IPS DF 6.9 (cell line): ENCODE measurements around the gene ABCB10.
"Not testable (repeated sequence)": the region's sequence is repeated elsewhere in the genome, so short reads cannot be mapped to it uniquely, and the experiment has no call there.

Experiments used
- DNase-seq: peaks from one replicate; pipeline ENCODE4 v3.0.0-alpha.2; 2013; ENCODE audit warnings: low read depth, low spot score
- H3K27ac ChIP-seq: one replicate; pipeline ENCODE4 v1.5.1; 2013; ENCODE audit warnings: low read length, control low read depth
- H3K27me3 ChIP-seq: 2 replicates; pipeline ENCODE4 v1.6.1; 2013; ENCODE audit warnings: mild to moderate bottlenecking, low read length; ENCODE audit not compliant: control insufficient read depth, insufficient read depth
- H3K36me3 ChIP-seq: 2 replicates; pipeline ENCODE4 v1.6.1; 2013; ENCODE audit warnings: low read length; ENCODE audit not compliant: control insufficient read depth, insufficient read depth
- H3K4me1 ChIP-seq: 2 replicates; pipeline ENCODE4 v1.6.1; 2013; ENCODE audit warnings: low read length; ENCODE audit not compliant: control insufficient read depth, insufficient read depth
- H3K4me3 ChIP-seq: 2 replicates; pipeline ENCODE4 v1.5.1; 2013; ENCODE audit warnings: mild to moderate bottlenecking, low read length
- H3K9me3 ChIP-seq: 2 replicates; pipeline ENCODE4 v1.6.1; 2013; ENCODE audit warnings: low read length, inconsistent platforms; ENCODE audit not compliant: control insufficient read depth, insufficient read depth
- WGBS: extraction: QIAGEN DNeasy Blood & Tissue Kit; methylation state at CpG from one replicate; pipeline ENCODE4 v1.1.7; 2013; ENCODE audit warnings: mixed read lengths, missing lambda C conversion rate; ENCODE audit not compliant: insufficient read length, insufficient coverage; 5-methylcytosine and 5-hydroxymethylcytosine counted together

Gene ABCB10

GRCh38 chr1:229475859-229476258 lies 82.6 kb downstream of the ABCB10 start:
- not testable (repeated sequence) for H3K4me1 ChIP-seq, H3K36me3 ChIP-seq, DNase-seq, H3K27ac ChIP-seq, H3K9me3 ChIP-seq, H3K27me3 ChIP-seq, H3K4me3 ChIP-seq
- WGBS = no CpG with 5 or more reads among the region's 13 CpGs

- Histone ChIP-seq H3K27me3 (no peaks in the 10 kb centered on the region), H3K9me3 (no peaks in the 10 kb centered on the region), H3K36me3 (peaks cover 8% of the 10 kb centered on the region; the same call in 1 of the 2 replicates), H3K4me3 (no peak overlapping the region), H3K4me1 (no peaks in the 10 kb centered on the region), H3K27ac (no peak overlapping the region)
- no peak for DNase-seq
- no CpG with 5 or more reads among the region's 2 CpGs for WGBS
These were observed 84.0 kb downstream of the ABCB10 start for GRCh38 chr1:229474509-229474908.

- Histone ChIP-seq H3K36me3 (peaks cover 12% of the 10 kb centered on the region; the same call in 1 of the 2 replicates), H3K9me3 (no peaks in the 10 kb centered on the region), H3K27ac (no peak overlapping the region), H3K27me3 (no peaks in the 10 kb centered on the region), H3K4me3 (no peak overlapping the region), H3K4me1 (no peaks in the 10 kb centered on the region)
- DNase-seq = no peak
- WGBS = no CpG with 5 or more reads among the region's 3 CpGs
These were observed 87.3 kb downstream of the ABCB10 start for GRCh38 chr1:229471175-229471574.

- DNase-seq = no peak
- H3K4me3 ChIP-seq = no peak overlapping the region
- no peaks in the 10 kb centered on the region for H3K9me3 ChIP-seq
- WGBS = no CpG with 5 or more reads among the region's 8 CpGs
- H3K27ac ChIP-seq = no peak overlapping the region
- H3K36me3 ChIP-seq = peaks cover 12% of the 10 kb centered on the region; the same call in 1 of the 2 replicates
- no peaks in the 10 kb centered on the region for H3K4me1 ChIP-seq
- H3K27me3 ChIP-seq = no peaks in the 10 kb centered on the region
These were observed 88.0 kb downstream of the ABCB10 start for GRCh38 chr1:229470406-229471043.

GRCh38 chr1:229466887-229467286 lies 91.6 kb downstream of the ABCB10 start:
- no CpG with 5 or more reads among the region's 1 CpG for WGBS
- peaks cover 10% of the 10 kb centered on the region; the same call in 1 of the 2 replicates for H3K36me3 ChIP-seq
- no peak overlapping the region for H3K4me3 ChIP-seq
- DNase-seq = no peak
- no peaks in the 10 kb centered on the region for H3K27me3 ChIP-seq
- H3K4me1 ChIP-seq = no peaks in the 10 kb centered on the region
- H3K27ac ChIP-seq = no peak overlapping the region
- no peaks in the 10 kb centered on the region for H3K9me3 ChIP-seq
